Activated CD4-positive, alpha-beta T cell treated with anti-CD3 and anti-CD28 coated beads for 36 hours (primary cell): ENCODE data around the gene ENAH. TPM values are rescaled to one million over a fixed set of nuclear protein-coding genes. Genes with fewer than 3 reads are reported as not detected.
"Not testable (repeated sequence)": the region's sequence is repeated elsewhere in the genome, so short reads cannot be mapped to it uniquely, and the experiment has no call there.

Source experiments
- ATAC-seq: fragments of 200-7000 bp; cut with Tn5 transposase; one replicate; pipeline ENCODE4 v1.10.0; 2021; ENCODE audit warnings: mild to moderate bottlenecking, moderate library complexity
- CTCF ChIA-PET: fragments of 350-600 bp; sonication (Branson Sonifier 250); formaldehyde crosslinking; loops from one replicate; lab custom pipeline; 2021; ENCODE audit warnings: antibody characterized with exemption; lab: Charles Lee
- POLR2A ChIA-PET: fragments of 350-600 bp; sonication (Branson Sonifier 250); formaldehyde crosslinking; loops from one replicate; lab custom pipeline; 2021; ENCODE audit warnings: antibody characterized with exemption, inconsistent platforms; lab: Charles Lee
- DNase-seq: peaks from one replicate; pipeline ENCODE4 v3.0.0-alpha.2; 2020
- H3K27ac Mint-ChIP-seq: one replicate; pipeline ENCODE4 v1.8.0; 2021; ENCODE audit warnings: mixed read lengths
- H3K27me3 Mint-ChIP-seq: one replicate; pipeline ENCODE4 v1.8.0; 2021; ENCODE audit warnings: mixed read lengths
- H3K36me3 Mint-ChIP-seq: one replicate; pipeline ENCODE4 v1.8.0; 2021; ENCODE audit warnings: low read depth, mixed read lengths
- H3K4me1 Mint-ChIP-seq: one replicate; pipeline ENCODE4 v1.8.0; 2021; ENCODE audit warnings: mixed read lengths
- H3K4me3 Mint-ChIP-seq: one replicate; pipeline ENCODE4 v1.8.0; 2021; ENCODE audit warnings: mild to moderate bottlenecking, moderate library complexity, mixed read lengths
- H3K9me3 Mint-ChIP-seq: one replicate; pipeline ENCODE4 v1.8.0; 2021; ENCODE audit warnings: low read depth, mixed read lengths
- intact Hi-C, 2 experiments: fragments of 100-400 bp; cut with DNase I in 1 of 2; cut with micrococcal nuclease in 1 of 2; formaldehyde crosslinking; loops; one replicate each; pipeline versions ENCODE4 v1.14.2 to v1.15.1; 2022 to 2024; cut with DNase I, micrococcal nuclease
- total RNA-seq, 2 experiments: library from RNA; stranded (reverse); gene quantifications; one replicate each; pipeline ENCODE4 v1.2.3, GENCODE V29; 2021

The ENAH gene
- total RNA-seq, 2 experiments from 2014 or later: 0.62 to 0.81 TPM

GRCh38 chr1:225642177-225642576, 10.7 kb downstream of the ENAH start:
- intact Hi-C loops: no loop called here
- peaks cover 8% of the 10 kb centered on the region for H3K27me3 Mint-ChIP-seq
- H3K4me3 Mint-ChIP-seq: no peak overlapping the region
- H3K36me3 Mint-ChIP-seq: no peaks in the 10 kb centered on the region
- DNase-seq: no peak
- H3K9me3 Mint-ChIP-seq: peaks cover 2% of the 10 kb centered on the region
- ChIA-PET POLR2A (no interaction called here), CTCF (interaction anchor here (0.6 to 1.0 kb wide), 2 partner anchors 13 to 1022 kb away, joined by 4 read pairs; no protein-coding TSS in a partner anchor)
- no peak for ATAC-seq
- H3K4me1 Mint-ChIP-seq: no peaks in the 10 kb centered on the region
- no peak overlapping the region for H3K27ac Mint-ChIP-seq

- POLR2A ChIA-PET: no interaction called here
- Mint-ChIP-seq H3K4me1 (no peaks in the 10 kb centered on the region), H3K27ac (no peak overlapping the region), H3K4me3 (no peak overlapping the region), H3K27me3 (peaks cover 6% of the 10 kb centered on the region), H3K9me3 (peaks cover 2% of the 10 kb centered on the region), H3K36me3 (no peaks in the 10 kb centered on the region)
- ATAC-seq: no peak
- intact Hi-C loops: no loop called here
- DNase-seq: no peak
- CTCF ChIA-PET: interaction anchor here (1.0 kb wide), 1 partner anchor 164 kb away, joined by 3 read pairs; no protein-coding TSS in a partner anchor
Observed at GRCh38 chr1:225638853-225639252, 14.1 kb downstream of the ENAH start.

GRCh38 chr1:225637651-225638199, 15.2 kb downstream of the ENAH start:
- ChIA-PET POLR2A (no interaction called here), CTCF (interaction anchor here (0.5 to 1.0 kb wide), 2 partner anchors 163 to 211 kb away, joined by 3 to 4 read pairs; no protein-coding TSS in a partner anchor)
- no peak for DNase-seq
- H3K27ac Mint-ChIP-seq: no peak overlapping the region
- ATAC-seq: no peak
- H3K36me3 Mint-ChIP-seq: no peaks in the 10 kb centered on the region
- H3K9me3 Mint-ChIP-seq: peaks cover 2% of the 10 kb centered on the region
- peaks cover 3% of the 10 kb centered on the region for H3K27me3 Mint-ChIP-seq
- H3K4me3 Mint-ChIP-seq: no peak overlapping the region
- H3K4me1 Mint-ChIP-seq: no peaks in the 10 kb centered on the region
- intact Hi-C loops: no loop called here

- CTCF ChIA-PET: interaction anchor here (0.5 kb wide), 1 partner anchor 211 kb away, joined by 4 read pairs; no protein-coding TSS in a partner anchor
Observed at GRCh38 chr1:225636992-225637391, 15.9 kb downstream of the ENAH start.

GRCh38 chr1:225635649-225636048, 17.3 kb downstream of the ENAH start:
- ChIA-PET CTCF (no interaction called here), POLR2A (no interaction called here)
- Mint-ChIP-seq H3K27me3 (no peaks in the 10 kb centered on the region), H3K36me3 (no peaks in the 10 kb centered on the region), H3K4me1 (no peaks in the 10 kb centered on the region), H3K27ac (no peak overlapping the region), H3K9me3 (peaks cover 2% of the 10 kb centered on the region), H3K4me3 (no peak overlapping the region)
- DNase-seq: no peak
- ATAC-seq: no peak
- intact Hi-C loops: no loop called here

More at GRCh38 chr1:225636992-225637391, 15.9 kb downstream of the ENAH start:
- DNase-seq, H3K27me3 Mint-ChIP-seq, H3K27ac Mint-ChIP-seq, POLR2A ChIA-PET, H3K9me3 Mint-ChIP-seq, H3K36me3 Mint-ChIP-seq, H3K4me1 Mint-ChIP-seq, ATAC-seq, intact Hi-C loops, H3K4me3 Mint-ChIP-seq: not testable (repeated sequence)

GRCh38 chr1:225632836-225633235, 20.1 kb downstream of the ENAH start:
- intact Hi-C loops, H3K36me3 Mint-ChIP-seq, H3K9me3 Mint-ChIP-seq, H3K27ac Mint-ChIP-seq, H3K4me1 Mint-ChIP-seq, ATAC-seq, DNase-seq, H3K4me3 Mint-ChIP-seq, H3K27me3 Mint-ChIP-seq: not testable (repeated sequence)
- ChIA-PET POLR2A (interaction anchor here (0.7 kb wide), 1 partner anchor 111 kb away, joined by 11 read pairs; no protein-coding TSS in a partner anchor), CTCF (interaction anchor here (1.1 kb wide), 1 partner anchor 29 kb away, joined by 3 read pairs; no protein-coding TSS in a partner anchor)

- ATAC-seq: no peak
- H3K4me3 Mint-ChIP-seq: no peak overlapping the region
- CTCF ChIA-PET: no interaction called here
- H3K27ac Mint-ChIP-seq: no peak overlapping the region
- no peaks in the 10 kb centered on the region for H3K9me3 Mint-ChIP-seq
- peaks cover 2% of the 10 kb centered on the region for H3K27me3 Mint-ChIP-seq
- DNase-seq: no peak
- H3K36me3 Mint-ChIP-seq: no peaks in the 10 kb centered on the region
- no peaks in the 10 kb centered on the region for H3K4me1 Mint-ChIP-seq
- intact Hi-C loops: no loop called here
- POLR2A ChIA-PET: no interaction called here
Observed at GRCh38 chr1:225631021-225631663, 21.8 kb downstream of the ENAH start.

- CTCF ChIA-PET: interaction anchor here (0.6 kb wide), 2 partner anchors 285 to 1170 kb away, joined by 4 read pairs; no protein-coding TSS in a partner anchor
- POLR2A ChIA-PET: no interaction called here
- Mint-ChIP-seq H3K27me3 (peaks cover 2% of the 10 kb centered on the region), H3K36me3 (no peaks in the 10 kb centered on the region), H3K4me3 (no peak overlapping the region), H3K4me1 (no peaks in the 10 kb centered on the region), H3K9me3 (no peaks in the 10 kb centered on the region), H3K27ac (no peak overlapping the region)
- DNase-seq: no peak
- intact Hi-C loops: no loop called here
- no peak for ATAC-seq
Observed at GRCh38 chr1:225629483-225629882, 23.4 kb downstream of the ENAH start.

- CTCF ChIA-PET: interaction anchor here (0.6 kb wide), 1 partner anchor 1169 kb away, joined by 4 read pairs; no protein-coding TSS in a partner anchor
- H3K4me1 Mint-ChIP-seq, intact Hi-C loops, H3K27ac Mint-ChIP-seq, H3K27me3 Mint-ChIP-seq, DNase-seq, POLR2A ChIA-PET, H3K9me3 Mint-ChIP-seq, ATAC-seq, H3K4me3 Mint-ChIP-seq, H3K36me3 Mint-ChIP-seq: not testable (repeated sequence)
Observed at GRCh38 chr1:225628794-225629193, 24.1 kb downstream of the ENAH start.

GRCh38 chr1:225627304-225627947, 25.5 kb downstream of the ENAH start:
- Mint-ChIP-seq H3K9me3 (no peaks in the 10 kb centered on the region), H3K27me3 (peaks cover 2% of the 10 kb centered on the region), H3K4me1 (no peaks in the 10 kb centered on the region), H3K4me3 (no peak overlapping the region), H3K36me3 (no peaks in the 10 kb centered on the region), H3K27ac (no peak overlapping the region)
- DNase-seq (no peak), ATAC-seq (no peak)
- CTCF ChIA-PET: no interaction called here
- POLR2A ChIA-PET: no interaction called here
- intact Hi-C loops: no loop called here

GRCh38 chr1:225626698-225627097, 26.2 kb downstream of the ENAH start:
- H3K4me1 Mint-ChIP-seq: no peaks in the 10 kb centered on the region
- no peaks in the 10 kb centered on the region for H3K36me3 Mint-ChIP-seq
- ATAC-seq: no peak
- intact Hi-C loops: no loop called here
- H3K27ac Mint-ChIP-seq: no peak overlapping the region
- peaks cover 2% of the 10 kb centered on the region for H3K27me3 Mint-ChIP-seq
- POLR2A ChIA-PET: no interaction called here
- H3K9me3 Mint-ChIP-seq: no peaks in the 10 kb centered on the region
- CTCF ChIA-PET: no interaction called here
- DNase-seq: no peak
- no peak overlapping the region for H3K4me3 Mint-ChIP-seq
